GM12878 (cell line): ENCODE data around the gene BTBD9. TPM values are rescaled to one million over a fixed set of nuclear protein-coding genes. Genes with fewer than 3 reads are reported as not detected.

Experiments used
- ATAC-seq: fragments of 200-7000 bp; cut with Tn5 transposase; 3 replicates; pipeline ENCODE4 v1.9.1; 2020; ENCODE audit warnings: mild to moderate bottlenecking, moderate library complexity
- BruUV-seq: library from RNA; stranded (reverse); fragments of 400-500 nt; replicated peaks from 2 replicates; lab custom pipeline; 2021; lab: Mats Ljungman, UMichigan
- CTCF ChIA-PET: fragments of 300-600 bp; sonication (Branson Sonifier 250); formaldehyde crosslinking; extraction: SDS; loops from one replicate; lab custom pipeline; 2021; ENCODE audit warnings: inconsistent platforms; lab: Yijun Ruan, JAX
- POLR2A ChIA-PET: fragments of 350-600 bp; formaldehyde crosslinking; extraction: SDS; loops from one replicate; lab custom pipeline; 2021; ENCODE audit warnings: inconsistent platforms; lab: Charles Lee
- RAD21 ChIA-PET: fragments of 300-600 bp; sonication (Branson Sonifier 250); formaldehyde crosslinking; loops from one replicate; lab custom pipeline; 2023; ENCODE audit warnings: antibody characterized with exemption; ENCODE audit not compliant: unreplicated experiment; lab: Charles Lee
- SMC1A ChIA-PET: fragments of 300-600 bp; sonication (Branson Sonifier 250); formaldehyde crosslinking; loops from one replicate; lab custom pipeline; 2023; ENCODE audit not compliant: unreplicated experiment, uncharacterized antibody; lab: Charles Lee
- DNase-seq: peaks from one replicate; pipeline ENCODE4 v3.0.0-alpha.2; 2011; ENCODE audit warnings: low read depth, low spot score
- FAIRE-seq: peaks from 3 replicates; lab custom pipeline; 2011; peaks lifted over from hg19 to GRCh38; lab: Jason Lieb, UNC
- H2AFZ ChIP-seq: 2 replicates; pipeline ENCODE4 v1.6.0; 2011; ENCODE audit warnings: low read depth, low read length, control low read depth; ENCODE audit not compliant: control insufficient read depth
- H3K27ac ChIP-seq: 2 replicates; pipeline ENCODE4 v1.5.1; 2011; ENCODE audit warnings: control low read depth; ENCODE audit not compliant: control insufficient read depth, insufficient read depth
- H3K27me3 ChIP-seq, 2 experiments: replicated peaks in 1 of 2; 2 replicates each; pipeline versions ENCODE4 v1.6.0 to v1.6.1; 2011; ENCODE audit warnings: low read length in 1 of 2; ENCODE audit not compliant: control insufficient read depth in 2 of 2, insufficient read depth in 2 of 2
- H3K36me3 ChIP-seq, 2 experiments: 2 replicates each; pipeline ENCODE4 v1.5.1; 2011; ENCODE audit warnings: low read length in 1 of 2; ENCODE audit not compliant: control insufficient read depth in 2 of 2, insufficient read depth in 2 of 2
- H3K4me1 ChIP-seq: 2 replicates; pipeline ENCODE4 v1.6.1; 2011; ENCODE audit warnings: mild to moderate bottlenecking, low read length, moderate library complexity, mixed read lengths; ENCODE audit not compliant: control insufficient read depth, insufficient read depth
- H3K4me2 ChIP-seq: 2 replicates; pipeline ENCODE4 v1.6.0; 2011; ENCODE audit warnings: control low read depth; ENCODE audit not compliant: control insufficient read depth, insufficient read depth
- H3K4me3 ChIP-seq: fragments of 200-600 bp; sonication (generic); 2 replicates; pipeline ENCODE4 v1.5.1; 2016
- H3K79me2 ChIP-seq: 2 replicates; pipeline ENCODE4 v1.6.0; 2011; ENCODE audit warnings: low read length; ENCODE audit not compliant: control insufficient read depth, insufficient read depth
- H3K9ac ChIP-seq: 2 replicates; pipeline ENCODE4 v1.8.0; 2011; ENCODE audit warnings: low read length, control low read depth, mixed read lengths; ENCODE audit not compliant: control insufficient read depth, insufficient read depth
- H3K9me3 ChIP-seq: replicated peaks from 3 replicates; pipeline ENCODE4 v1.5.1; 2011; ENCODE audit warnings: mild to moderate bottlenecking, low read length; ENCODE audit not compliant: control insufficient read depth, insufficient read depth
- H4K20me1 ChIP-seq: 2 replicates; pipeline ENCODE4 v1.6.0; 2011; ENCODE audit not compliant: control insufficient read depth, insufficient read depth
- ETV6 ChIP-seq, 2 experiments: fragments of 450-650 bp in 1 of 2; IDR thresholded peaks in 1 of 2; conservative IDR thresholded peaks in 1 of 2; 2 replicates each; pipeline ENCODE4 v1.6.1; 2014; ENCODE audit warnings: antibody characterized with exemption in 1 of 2, borderline replicate concordance in 1 of 2, low read depth in 1 of 2, mild to moderate bottlenecking in 1 of 2, moderate library complexity in 1 of 2
- EZH2 ChIP-seq: IDR thresholded peaks from 2 replicates; pipeline ENCODE4 v1.6.1; 2012; ENCODE audit warnings: low read depth, mild to moderate bottlenecking, control low read depth, inconsistent platforms, low read length, borderline replicate concordance; ENCODE audit not compliant: control insufficient read depth
- LARP7 ChIP-seq: fragments of 450-650 bp; IDR thresholded peaks from 2 replicates; pipeline ENCODE4 v1.6.1; 2017; ENCODE audit warnings: mild to moderate bottlenecking
- NR2C2 ChIP-seq: IDR thresholded peaks from 2 replicates; pipeline ENCODE4 v1.6.1; 2011; ENCODE audit warnings: borderline replicate concordance, low read depth; ENCODE audit not compliant: control insufficient read depth, insufficient read length
- RFX5 ChIP-seq: IDR thresholded peaks from 2 replicates; pipeline ENCODE4 v1.6.1; 2011; ENCODE audit warnings: low read depth, low read length, improper control_type of control experiment
- RUNX3 ChIP-seq: IDR thresholded peaks from 2 replicates; pipeline ENCODE4 v1.6.1; 2012; ENCODE audit warnings: low read length, inconsistent platforms
- SMC3 ChIP-seq: IDR thresholded peaks from 2 replicates; pipeline ENCODE4 v1.6.1; 2011; ENCODE audit warnings: low read length, improper control_type of control experiment, borderline replicate concordance
- TBL1XR1 ChIP-seq: IDR thresholded peaks from 2 replicates; pipeline ENCODE4 v1.6.1; 2012; ENCODE audit warnings: low read depth, low read length, improper control_type of control experiment
- TCF3 ChIP-seq: IDR thresholded peaks from 2 replicates; pipeline ENCODE4 v1.6.1; 2012; ENCODE audit warnings: low read depth, mild to moderate bottlenecking, low read length, borderline replicate concordance; ENCODE audit not compliant: insufficient read depth
- WRNIP1 ChIP-seq: IDR thresholded peaks from 2 replicates; pipeline ENCODE4 v1.6.1; 2011; ENCODE audit warnings: low read depth, low read length, improper control_type of control experiment, borderline replicate concordance
- YBX1 ChIP-seq: fragments of 450-650 bp; IDR thresholded peaks from 2 replicates; pipeline ENCODE4 v1.6.1; 2016; ENCODE audit warnings: antibody characterized with exemption
- YY1 ChIP-seq: IDR thresholded peaks from 2 replicates; pipeline ENCODE4 v1.6.1; 2011; ENCODE audit warnings: low read depth, mild to moderate bottlenecking, low read length
- ZNF622 ChIP-seq: fragments of 450-650 bp; IDR thresholded peaks from 2 replicates; pipeline ENCODE4 v1.6.1; 2017; ENCODE audit warnings: mild to moderate bottlenecking, inconsistent platforms
- WGBS: methylation state at CpG from one replicate; pipeline ENCODE4 v1.1.6; 2016; ENCODE audit warnings: low lambda C conversion rate; ENCODE audit not compliant: insufficient replicate concordance, insufficient coverage; ENCODE audit errors: missing lambda C conversion rate; 5-methylcytosine and 5-hydroxymethylcytosine counted together
- in situ Hi-C: fragments of 300-500 bp; cut with MboI; formaldehyde crosslinking; loops from 9 replicates; pipeline ENCODE4 v1.14.3; 2018; ENCODE audit warnings: mixed read lengths
- intact Hi-C: fragments of 100-400 bp; cut with micrococcal nuclease; formaldehyde crosslinking; loops from one replicate; pipeline ENCODE4 v1.14.2; 2022; ENCODE audit not compliant: unreplicated experiment
- polyA plus RNA-seq, 11 experiments: library from polyadenylated mRNA; depleted of rRNA in 4 of 11; unstranded in 6 of 11; stranded (reverse) in 5 of 11; fragments of >200 nt; fragmentation: Nextera tagmentation in 4 of 11; fragmentation: Illumina TruSeq in 1 of 11; extraction: Ambion mirVana in 4 of 11; extraction: Trizol in 1 of 11; gene quantifications; 1 replicate in 1 of 11; 2 replicates in 10 of 11; pipeline versions ENCODE4 v1.2.1 to v1.2.3, GENCODE V29; 2011 to 2016; ENCODE audit warnings: inconsistent platforms in 2 of 11, missing spikeins in 2 of 11, low read depth in 1 of 11
- total RNA-seq, 4 experiments: library from RNA; depleted of rRNA in 3 of 4; stranded (reverse); fragments of >200 nt in 3 of 4; fragmentation: Illumina TruSeq in 1 of 4; extraction: Trizol in 1 of 4; gene quantifications; 2 replicates each; pipeline versions ENCODE4 v1.2.1 to v1.2.3, GENCODE V29; 2013 to 2021
- TF ChIP-seq, protein P1 (sequence below): fragments of 450-650 bp; IDR thresholded peaks from 2 replicates; pipeline ENCODE4 v1.6.1; 2017; ENCODE audit warnings: mild to moderate bottlenecking

BTBD9 gene
- total and polyA plus RNA-seq, 10 of the 15 experiments (the other 5 are each of a cell fraction or from before 2014, with no cell fraction given), result 0.22 to 8.6 (median 4.6) TPM

DNA sequence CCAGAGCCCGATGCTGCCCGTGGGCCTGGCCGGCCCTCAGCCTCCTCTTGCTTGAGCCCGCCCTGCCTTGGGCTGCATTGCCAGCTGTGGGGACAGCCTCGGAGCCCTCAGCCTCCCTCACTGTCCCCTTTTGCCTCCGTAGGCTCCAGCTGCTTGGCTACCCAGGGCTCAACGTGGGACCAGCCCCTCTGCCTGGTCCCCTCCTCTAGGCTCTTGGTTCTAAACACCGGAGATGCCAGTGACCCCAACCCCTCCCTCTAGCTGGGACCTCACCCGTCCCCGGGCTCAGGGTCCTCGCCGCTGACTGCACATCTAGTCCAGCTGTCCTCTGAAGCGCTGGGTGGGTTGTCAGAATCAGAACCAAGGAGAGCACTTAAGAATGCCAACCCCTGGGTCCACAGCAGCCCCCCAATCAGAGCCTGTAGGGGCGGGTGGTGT lies 475.0 kb downstream of the BTBD9 start (continued):
- no peak for TF ChIP-seq YY1
- no peak for TF ChIP-seq ZNF622
- no peak for TF ChIP-seq TCF3
- TF ChIP-seq EZH2, result no peak
- no peak for TF ChIP-seq SMC3
- TF ChIP-seq WRNIP1, result no peak

DNA sequence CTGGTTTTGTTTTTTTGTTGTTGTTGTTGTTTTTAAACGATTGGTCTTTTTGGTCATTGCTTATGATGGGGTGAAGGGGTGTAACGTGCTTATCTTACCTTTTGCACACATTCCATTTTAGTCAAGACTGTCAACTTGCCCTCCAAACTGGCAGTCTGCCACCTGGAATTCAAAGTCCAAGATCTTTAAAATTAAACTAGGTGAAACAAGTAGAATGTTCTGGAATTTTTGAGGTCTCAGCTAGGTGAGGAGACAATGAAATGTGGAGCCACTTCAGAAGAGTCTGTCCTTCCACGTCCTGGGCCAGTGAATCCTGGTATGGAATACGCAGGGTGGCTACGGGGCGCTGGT lies 475.6 kb downstream of the BTBD9 start:
- no peak for DNase-seq
- Histone ChIP-seq H3K4me1 (no peaks in the 10 kb centered on the region), H3K9me3 (no peaks in the 10 kb centered on the region), H3K36me3 (no peaks in the 10 kb centered on the region; a peak in 2 of 4 replicates), H3K27ac (no peak overlapping the region), H3K4me2 (no peak overlapping the region), H3K27me3 (no peaks in the 10 kb centered on the region), H4K20me1 (no peaks in the 10 kb centered on the region), H3K79me2 (no peaks in the 10 kb centered on the region), H3K9ac (no peak overlapping the region), H2AFZ (no peak overlapping the region), H3K4me3 (no peak overlapping the region)
- no peak for FAIRE-seq
- ChIA-PET SMC1A (no interaction called here), CTCF (no interaction called here), POLR2A (interaction anchor here (0.6 kb wide), 1 partner anchor 134 kb away, joined by 3 read pairs; no protein-coding TSS in a partner anchor), RAD21 (no interaction called here)
- BruUV-seq, result no TSS peak
- WGBS, result 69% methylated on average over 6 of the region's 6 CpGs
- intact Hi-C loops (no loop called here), in situ Hi-C loops (no loop called here)
- no peak for ATAC-seq
- TF ChIP-seq RFX5 (no peak), NR2C2 (no peak), LARP7 (no peak), YBX1 (no peak), TBL1XR1 (no peak), ETV6 (conservative IDR thresholded peaks at IDR 0.05 in 1 of 2, IDR thresholded peaks at IDR 0.05 in 1 of 2; ENCODE audit: borderline replicate concordance in 1 of 2, low read depth in 1 of 2) (no peak), RUNX3 (no peak)
- TF ChIP-seq, protein P1, sequence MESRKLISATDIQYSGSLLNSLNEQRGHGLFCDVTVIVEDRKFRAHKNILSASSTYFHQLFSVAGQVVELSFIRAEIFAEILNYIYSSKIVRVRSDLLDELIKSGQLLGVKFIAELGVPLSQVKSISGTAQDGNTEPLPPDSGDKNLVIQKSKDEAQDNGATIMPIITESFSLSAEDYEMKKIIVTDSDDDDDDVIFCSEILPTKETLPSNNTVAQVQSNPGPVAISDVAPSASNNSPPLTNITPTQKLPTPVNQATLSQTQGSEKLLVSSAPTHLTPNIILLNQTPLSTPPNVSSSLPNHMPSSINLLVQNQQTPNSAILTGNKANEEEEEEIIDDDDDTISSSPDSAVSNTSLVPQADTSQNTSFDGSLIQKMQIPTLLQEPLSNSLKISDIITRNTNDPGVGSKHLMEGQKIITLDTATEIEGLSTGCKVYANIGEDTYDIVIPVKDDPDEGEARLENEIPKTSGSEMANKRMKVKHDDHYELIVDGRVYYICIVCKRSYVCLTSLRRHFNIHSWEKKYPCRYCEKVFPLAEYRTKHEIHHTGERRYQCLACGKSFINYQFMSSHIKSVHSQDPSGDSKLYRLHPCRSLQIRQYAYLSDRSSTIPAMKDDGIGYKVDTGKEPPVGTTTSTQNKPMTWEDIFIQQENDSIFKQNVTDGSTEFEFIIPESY, result no peak
